Activated T-helper 1 cell treated with anti-CD3 and anti-CD28 coated beads, Interleukin-12 subunit alpha, Interleukin-12 subunit beta, Interleukin-2, Interleukin-4 antibody, amounts not matched to agents 30 ng/mL and 10 ng/mL and 1 ng/mL, durations not matched to agents 14 hours and 24 hours and 36 hours (primary cell): Measurements from ENCODE around the gene IRF1. TPM values are rescaled to one million over a fixed set of nuclear protein-coding genes. Genes with fewer than 3 reads are reported as not detected.

Experiments
- DNase-seq: peaks from one replicate; pipeline ENCODE4 v3.0.0; 2021; ENCODE audit warnings: low spot score
- H3K27ac Mint-ChIP-seq: one replicate; pipeline ENCODE4 v1.8.0; 2021; ENCODE audit warnings: mild to moderate bottlenecking, mixed read lengths
- H3K27me3 Mint-ChIP-seq: one replicate; pipeline ENCODE4 v1.8.0; 2022; ENCODE audit warnings: mild to moderate bottlenecking, moderate library complexity, mixed read lengths; ENCODE audit not compliant: insufficient read depth
- H3K36me3 Mint-ChIP-seq: one replicate; pipeline ENCODE4 v1.8.0; 2021; ENCODE audit warnings: low read depth, mixed read lengths
- H3K4me1 Mint-ChIP-seq: one replicate; pipeline ENCODE4 v1.8.0; 2021; ENCODE audit warnings: low read depth, mixed read lengths
- H3K4me3 Mint-ChIP-seq: one replicate; pipeline ENCODE4 v1.8.0; 2021; ENCODE audit warnings: mild to moderate bottlenecking, moderate library complexity, mixed read lengths
- H3K9me3 Mint-ChIP-seq: one replicate; pipeline ENCODE4 v1.8.0; 2021; ENCODE audit warnings: mixed read lengths
- intact Hi-C: fragments of 100-400 bp; cut with micrococcal nuclease; formaldehyde crosslinking; loops from one replicate; pipeline ENCODE4 v1.15.1; 2024
- total RNA-seq: library from RNA; stranded (reverse); gene quantifications from 2 replicates; pipeline ENCODE4 v1.2.3, GENCODE V29; 2022

Gene IRF1
- total RNA-seq, 1 donor from 2014 or later = 198 TPM

DNA sequence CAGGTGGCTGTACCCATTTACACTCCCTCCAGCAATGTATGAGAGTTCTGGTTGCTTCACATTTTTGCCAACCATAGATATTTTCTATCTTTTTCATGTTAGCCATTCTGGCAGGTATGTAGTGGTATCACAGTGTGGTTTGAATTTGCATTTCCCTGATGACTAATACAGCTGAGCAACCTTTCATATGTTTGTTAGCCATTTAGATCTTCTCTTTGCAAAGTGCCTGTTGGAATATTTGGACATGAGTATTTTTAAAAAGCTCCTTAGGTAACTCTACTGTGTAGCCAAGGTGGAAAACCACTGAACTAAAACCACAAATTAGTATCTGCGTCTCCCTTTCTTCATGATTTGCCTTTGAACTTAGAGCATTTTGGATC lies 31.9 kb downstream of the IRF1 start:
- Mint-ChIP-seq H3K4me3 (peak overlapping the region; percentile 32), H3K36me3 (peaks cover 32% of the 10 kb centered on the region), H3K9me3 (no peaks in the 10 kb centered on the region), H3K27me3 (no peaks in the 10 kb centered on the region), H3K4me1 (peaks cover 97% of the 10 kb centered on the region), H3K27ac (peak overlapping the region; percentile 99)
- no peak for DNase-seq
- intact Hi-C loops = loop anchor here (1.0 to 10.0 kb wide), 5 partner anchors 8 to 164 kb away; partner anchors contain the start of genes IRF1 and SLC22A4

DNA sequence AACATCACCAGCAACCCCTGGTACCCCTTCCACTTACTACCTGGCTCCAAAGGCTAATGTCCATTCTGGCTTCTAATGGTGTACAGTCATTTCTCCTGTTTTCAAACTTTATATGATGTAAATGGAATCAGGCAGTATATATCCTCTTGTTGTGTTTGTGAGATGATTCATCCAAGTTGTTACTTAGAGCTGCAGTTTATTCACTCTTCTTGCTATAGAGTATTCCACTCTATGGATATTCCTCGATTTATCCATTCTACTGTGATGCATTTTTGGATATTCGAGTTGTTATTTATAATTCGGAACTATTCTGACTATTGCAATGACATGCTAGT lies 32.4 kb downstream of the IRF1 start:
- intact Hi-C loops = loop anchor here (1.0 to 10.0 kb wide), 5 partner anchors 8 to 163 kb away; partner anchors contain the start of genes IRF1 and SLC22A4
- H3K9me3 Mint-ChIP-seq = no peaks in the 10 kb centered on the region
- H3K4me1 Mint-ChIP-seq = peaks cover 97% of the 10 kb centered on the region
- H3K27ac Mint-ChIP-seq = peak overlapping the region; percentile 99
- no peak for DNase-seq
- peak overlapping the region; percentile 27 for H3K4me3 Mint-ChIP-seq
- H3K27me3 Mint-ChIP-seq = no peaks in the 10 kb centered on the region
- peaks cover 37% of the 10 kb centered on the region for H3K36me3 Mint-ChIP-seq

DNA sequence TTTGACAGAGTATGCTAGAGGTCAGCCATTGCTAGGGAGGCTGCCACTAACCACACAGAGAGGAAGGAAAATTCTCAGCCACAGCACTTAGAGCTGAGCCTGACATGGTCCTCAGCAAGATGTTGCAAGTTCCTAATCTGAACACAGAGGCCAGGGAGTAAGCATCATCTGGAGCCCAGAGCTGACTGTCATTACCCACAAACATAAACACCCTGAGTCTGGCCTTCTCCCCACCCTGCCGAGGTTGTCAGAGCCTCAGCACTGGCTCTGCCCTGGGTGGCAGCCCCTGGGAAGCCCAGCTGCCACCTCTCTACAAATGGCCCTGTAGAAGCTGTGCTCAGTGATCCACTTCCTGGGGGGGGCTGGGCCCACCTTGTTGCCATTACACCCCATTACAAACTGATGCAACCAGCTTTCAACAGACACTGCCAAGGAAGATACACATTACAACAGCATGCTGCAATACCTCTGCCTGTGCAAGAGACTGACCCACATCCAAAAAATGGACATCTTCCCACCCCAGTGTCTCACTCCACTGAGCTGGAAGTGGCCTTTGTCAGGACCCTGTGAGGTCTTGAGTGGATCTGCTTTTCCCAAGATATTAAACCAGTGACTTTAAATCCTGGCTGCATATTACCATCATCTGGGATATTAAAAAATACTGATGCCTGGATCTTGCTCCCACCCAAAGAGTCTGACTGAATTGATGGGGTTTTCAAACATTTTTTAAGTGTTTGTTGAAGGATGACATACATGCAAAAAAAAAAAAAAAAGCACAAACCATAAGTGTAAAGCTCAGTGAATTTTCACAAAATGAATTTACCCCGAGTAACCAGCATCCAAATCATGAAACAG lies 33.0 kb downstream of the IRF1 start:
- H3K36me3 Mint-ChIP-seq = peaks cover 43% of the 10 kb centered on the region
- intact Hi-C loops = loop anchor here (1.0 to 10.0 kb wide), 7 partner anchors 9 to 163 kb away; partner anchors contain the start of genes IRF1 and SLC22A4
- no peak for DNase-seq
- peak overlapping the region; percentile 99 for H3K27ac Mint-ChIP-seq
- H3K27me3 Mint-ChIP-seq = no peaks in the 10 kb centered on the region
- H3K4me1 Mint-ChIP-seq = peaks cover 97% of the 10 kb centered on the region
- H3K9me3 Mint-ChIP-seq = no peaks in the 10 kb centered on the region
- H3K4me3 Mint-ChIP-seq = peak overlapping the region; percentile 69

DNA sequence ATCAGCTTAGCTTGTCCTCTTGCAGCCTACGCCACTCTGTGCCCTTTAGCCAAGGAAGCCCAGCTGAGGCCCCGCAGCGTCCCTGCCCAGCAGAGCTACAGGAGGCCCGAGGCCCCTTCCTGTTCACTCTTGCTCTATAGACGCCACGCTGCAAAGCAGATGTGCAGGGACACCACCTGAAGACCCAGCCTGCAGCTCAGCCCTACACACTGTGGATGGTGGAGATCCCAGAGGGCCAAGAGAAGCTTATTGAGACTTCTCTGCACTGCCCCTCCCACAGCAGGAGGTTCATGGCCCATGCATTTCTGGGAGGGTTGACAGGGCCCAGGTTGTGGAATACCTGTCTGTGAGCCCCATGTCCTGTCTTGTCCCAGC lies 33.6 kb downstream of the IRF1 start:
- H3K9me3 Mint-ChIP-seq = no peaks in the 10 kb centered on the region
- H3K27me3 Mint-ChIP-seq = no peaks in the 10 kb centered on the region
- peaks cover 45% of the 10 kb centered on the region for H3K36me3 Mint-ChIP-seq
- DNase-seq = no peak
- peak overlapping the region; percentile 69 for H3K4me3 Mint-ChIP-seq
- intact Hi-C loops = loop anchor here (1.0 to 10.0 kb wide), 4 partner anchors 13 to 162 kb away; partner anchors contain the start of gene SLC22A4
- peaks cover 98% of the 10 kb centered on the region for H3K4me1 Mint-ChIP-seq
- H3K27ac Mint-ChIP-seq = peak overlapping the region; percentile 99

DNA sequence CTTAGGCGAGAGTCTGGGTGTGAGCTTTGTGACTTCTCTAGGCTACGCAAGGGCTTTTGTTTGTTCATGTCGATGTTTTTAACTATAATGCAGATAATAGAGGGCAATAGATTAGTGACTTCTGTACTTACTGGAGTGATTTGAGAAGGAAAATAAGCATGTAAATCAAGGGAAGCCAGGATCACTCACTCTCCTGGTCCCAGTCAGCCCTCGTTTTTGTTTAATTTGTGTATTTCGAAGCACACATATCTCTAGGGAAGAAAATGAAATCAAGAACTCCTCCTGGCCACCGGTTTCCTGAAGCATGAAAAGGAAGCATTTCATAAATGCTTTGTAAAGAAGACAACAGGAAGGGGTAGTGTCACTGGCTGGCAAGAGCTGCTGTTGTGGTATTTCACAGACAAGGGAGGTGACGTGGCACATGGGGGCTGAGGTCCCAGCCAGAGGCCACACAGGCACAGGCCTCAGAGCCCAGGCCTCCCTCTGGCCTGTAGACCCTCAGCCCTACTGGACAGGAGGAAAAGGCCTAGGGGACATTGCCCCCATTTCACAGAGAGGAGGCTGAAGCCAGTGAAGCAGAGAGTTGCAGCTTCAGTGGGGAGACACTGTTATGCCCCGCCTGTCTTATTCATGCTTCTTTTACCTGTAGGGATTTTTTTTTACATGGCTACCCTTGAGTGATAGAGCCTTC lies 34.1 kb downstream of the IRF1 start:
- Mint-ChIP-seq H3K36me3 (peaks cover 42% of the 10 kb centered on the region), H3K27me3 (no peaks in the 10 kb centered on the region), H3K9me3 (no peaks in the 10 kb centered on the region), H3K4me1 (peaks cover 94% of the 10 kb centered on the region), H3K27ac (peak overlapping the region; percentile 99), H3K4me3 (peak overlapping the region; percentile 69)
- peak; percentile 63 for DNase-seq
- intact Hi-C loops = loop anchor here (1.0 to 10.0 kb wide), 3 partner anchors 12 to 162 kb away; partner anchors contain the start of gene SLC22A4

DNA sequence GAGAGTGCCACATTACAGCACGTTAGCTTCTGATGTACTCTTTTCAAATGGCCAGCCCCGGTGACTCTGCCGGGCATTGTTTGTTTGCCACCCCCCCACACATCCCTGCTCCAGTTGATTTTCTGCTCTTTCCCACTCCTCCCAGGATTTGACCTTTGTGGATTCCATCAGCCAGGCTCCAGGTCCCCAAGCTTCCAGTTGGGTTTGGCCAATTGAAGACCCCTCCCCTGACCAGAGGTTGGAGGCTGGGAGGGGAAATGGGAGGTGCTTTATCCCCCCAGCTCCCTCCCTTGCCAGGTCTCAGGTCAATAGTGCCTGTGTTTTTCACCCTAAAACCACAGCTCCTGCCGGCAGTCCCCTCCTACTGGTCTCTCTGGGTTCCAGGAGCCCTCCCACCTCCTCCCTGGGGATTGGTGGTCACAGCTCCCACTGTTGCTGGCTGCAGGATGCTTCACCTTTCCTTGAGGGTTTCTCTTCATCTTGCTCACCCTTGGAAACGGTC lies 34.9 kb downstream of the IRF1 start:
- Mint-ChIP-seq H3K4me1 (peaks cover 86% of the 10 kb centered on the region), H3K36me3 (peaks cover 43% of the 10 kb centered on the region), H3K27ac (peak overlapping the region; percentile 99), H3K9me3 (no peaks in the 10 kb centered on the region), H3K27me3 (no peaks in the 10 kb centered on the region), H3K4me3 (peak overlapping the region; percentile 69)
- intact Hi-C loops = loop anchor here (1.0 to 10.0 kb wide), 3 partner anchors 11 to 161 kb away; partner anchors contain the start of gene SLC22A4
- no peak for DNase-seq

DNA sequence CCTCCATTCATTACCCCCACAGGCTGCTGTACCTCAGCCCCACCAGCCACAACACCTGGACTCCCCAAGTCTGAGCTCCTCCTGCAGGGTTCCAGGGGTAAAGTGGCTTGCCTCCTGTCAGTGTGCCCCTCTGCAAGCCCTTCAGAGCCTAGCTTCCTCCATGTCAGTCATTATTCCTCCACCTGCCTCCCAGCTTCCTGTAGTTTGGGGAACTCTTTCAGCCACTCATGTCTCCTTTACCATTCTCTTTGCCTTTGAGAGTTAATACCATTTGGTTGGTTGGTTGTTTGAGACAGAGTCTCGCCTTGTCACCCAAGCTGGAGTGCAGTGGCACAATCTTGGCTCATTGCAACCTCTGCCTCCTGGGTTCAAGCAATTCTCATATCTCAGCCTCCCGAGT lies 36.2 kb downstream of the IRF1 start:
- intact Hi-C loops = loop anchor here (10.0 kb wide), 1 partner anchor 160 kb away; the partner anchor contains the start of gene SLC22A4
- no peak overlapping the region for H3K4me3 Mint-ChIP-seq
- H3K9me3 Mint-ChIP-seq = no peaks in the 10 kb centered on the region
- H3K36me3 Mint-ChIP-seq = peaks cover 41% of the 10 kb centered on the region
- H3K4me1 Mint-ChIP-seq = peaks cover 73% of the 10 kb centered on the region
- no peak for DNase-seq
- no peaks in the 10 kb centered on the region for H3K27me3 Mint-ChIP-seq
- peak overlapping the region; percentile 44 for H3K27ac Mint-ChIP-seq

DNA sequence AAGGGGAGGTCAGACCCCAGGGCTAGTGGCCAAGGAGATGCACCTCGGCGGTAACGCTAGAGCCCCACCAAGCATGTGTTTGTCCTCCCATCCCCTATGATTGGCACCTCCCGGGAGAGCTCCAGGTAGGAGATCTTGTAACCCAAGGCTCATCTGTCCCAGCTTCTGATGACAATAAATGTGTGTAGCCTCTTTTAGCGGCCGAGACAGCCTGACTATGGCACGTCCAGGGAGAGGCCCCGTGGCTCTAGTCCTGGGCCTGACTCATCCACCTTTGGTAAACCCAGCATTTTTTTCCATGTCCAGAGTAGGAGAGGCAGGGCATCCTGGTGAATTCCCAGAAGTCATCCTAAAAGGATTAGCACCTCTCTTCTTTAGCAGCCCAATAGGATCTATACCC lies 39.2 kb downstream of the IRF1 start:
- no peak for DNase-seq
- H3K4me3 Mint-ChIP-seq = no peak overlapping the region
- peaks cover 52% of the 10 kb centered on the region for H3K36me3 Mint-ChIP-seq
- H3K9me3 Mint-ChIP-seq = peaks cover 6% of the 10 kb centered on the region
- intact Hi-C loops = loop anchor here (10.0 kb wide), 1 partner anchor 157 kb away; the partner anchor contains the start of gene SLC22A4
- no peaks in the 10 kb centered on the region for H3K27me3 Mint-ChIP-seq
- no peak overlapping the region for H3K27ac Mint-ChIP-seq
- H3K4me1 Mint-ChIP-seq = peaks cover 66% of the 10 kb centered on the region

DNA sequence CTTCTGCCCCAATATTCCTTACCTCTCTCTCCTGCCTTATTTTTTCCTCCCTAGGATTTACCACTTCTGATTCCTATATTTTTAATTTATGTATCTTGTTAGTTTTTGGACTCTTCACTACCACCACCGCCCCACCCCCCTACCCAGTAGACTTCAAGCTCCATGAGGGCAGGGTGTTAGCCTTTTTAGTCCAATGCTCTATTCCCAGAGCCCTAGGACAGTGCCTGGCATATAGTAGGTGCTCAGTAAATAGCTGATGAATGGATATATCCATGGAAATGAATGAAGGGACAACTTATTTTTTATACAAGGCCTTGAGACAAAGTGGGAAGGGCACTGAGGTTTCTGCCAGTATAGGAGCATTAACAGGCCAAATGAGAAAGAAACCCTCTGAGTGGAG lies 41.5 kb downstream of the IRF1 start:
- H3K4me1 Mint-ChIP-seq = peaks cover 65% of the 10 kb centered on the region

DNA sequence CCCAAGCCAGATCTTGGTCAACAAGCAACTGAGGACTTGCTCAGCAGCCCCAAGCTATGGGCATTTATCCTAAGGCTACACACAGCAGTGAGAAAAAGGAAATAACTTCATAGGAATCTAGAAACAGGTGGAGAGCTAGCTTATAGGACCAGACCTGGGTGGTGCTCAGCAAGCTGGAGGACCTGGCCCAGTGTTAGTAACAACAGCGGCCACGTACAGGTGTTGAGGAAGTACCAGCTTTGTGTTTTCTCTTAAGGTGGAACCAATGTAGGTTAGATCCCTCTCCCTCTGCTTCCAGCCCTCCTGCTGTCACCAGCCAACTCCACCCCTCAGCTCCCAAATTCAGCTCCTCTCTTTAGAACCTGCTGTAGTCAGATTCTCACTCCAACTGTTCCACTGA lies 43.4 kb downstream of the IRF1 start:
- DNase-seq = no peak
- Mint-ChIP-seq H3K9me3 (peaks cover 6% of the 10 kb centered on the region), H3K4me3 (no peak overlapping the region), H3K27me3 (no peaks in the 10 kb centered on the region), H3K27ac (no peak overlapping the region), H3K36me3 (peaks cover 48% of the 10 kb centered on the region), H3K4me1 (peaks cover 65% of the 10 kb centered on the region)
- intact Hi-C loops = no loop called here

More for the DNA sequence above, 41.5 kb downstream of the IRF1 start:
- intact Hi-C loops = no loop called here
- peaks cover 53% of the 10 kb centered on the region for H3K36me3 Mint-ChIP-seq
- DNase-seq = no peak
- H3K4me3 Mint-ChIP-seq = no peak overlapping the region
- H3K27ac Mint-ChIP-seq = peak overlapping the region; percentile 38
- no peaks in the 10 kb centered on the region for H3K27me3 Mint-ChIP-seq
- H3K9me3 Mint-ChIP-seq = peaks cover 6% of the 10 kb centered on the region

DNA sequence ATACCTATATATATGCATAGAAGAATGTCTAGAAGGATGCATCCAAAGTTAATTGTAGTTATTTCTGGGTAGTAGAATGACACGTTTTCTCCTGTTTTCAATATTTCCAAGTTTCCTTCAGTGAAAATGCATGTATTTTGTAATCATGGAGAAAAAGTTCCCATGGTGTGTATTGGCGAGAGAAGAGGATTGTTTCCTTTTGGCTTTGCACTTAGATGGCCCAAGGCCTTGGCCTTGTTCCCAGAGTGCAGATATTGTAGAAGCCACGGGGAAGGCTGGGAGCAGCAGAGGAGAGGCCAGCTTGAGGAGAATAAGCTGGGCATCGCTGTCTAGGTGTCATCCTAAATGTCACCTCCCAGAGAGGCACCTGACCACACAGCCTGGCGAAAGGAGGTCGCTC lies 44.0 kb downstream of the IRF1 start:
- peaks cover 48% of the 10 kb centered on the region for H3K36me3 Mint-ChIP-seq
- H3K9me3 Mint-ChIP-seq = peaks cover 6% of the 10 kb centered on the region
- no peak overlapping the region for H3K4me3 Mint-ChIP-seq
- intact Hi-C loops = no loop called here
- peaks cover 70% of the 10 kb centered on the region for H3K4me1 Mint-ChIP-seq
- no peak for DNase-seq
- no peak overlapping the region for H3K27ac Mint-ChIP-seq
- H3K27me3 Mint-ChIP-seq = no peaks in the 10 kb centered on the region

DNA sequence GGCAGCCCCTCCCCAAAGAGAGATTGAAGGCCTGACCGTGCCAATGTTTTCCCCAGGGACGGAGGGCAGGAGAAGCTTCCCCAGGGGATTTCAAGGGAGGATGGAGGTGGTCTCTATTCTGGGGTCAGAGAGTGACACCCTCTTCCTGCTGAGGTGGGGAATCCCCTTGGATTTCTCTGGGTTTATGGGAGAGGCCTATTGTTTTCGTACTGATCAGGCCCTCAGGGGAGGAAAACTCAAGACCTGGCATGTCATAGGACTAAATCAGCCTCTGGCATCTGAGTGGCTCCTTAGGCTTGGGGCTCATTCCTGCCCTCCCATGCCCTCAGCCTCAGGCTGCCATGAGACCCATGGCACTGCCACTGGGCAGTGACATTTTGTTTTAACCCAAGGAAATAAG lies 44.6 kb downstream of the IRF1 start:
- DNase-seq = no peak
- no peak overlapping the region for H3K4me3 Mint-ChIP-seq
- H3K36me3 Mint-ChIP-seq = peaks cover 46% of the 10 kb centered on the region
- intact Hi-C loops = no loop called here
- H3K9me3 Mint-ChIP-seq = peaks cover 6% of the 10 kb centered on the region
- no peaks in the 10 kb centered on the region for H3K27me3 Mint-ChIP-seq
- peaks cover 73% of the 10 kb centered on the region for H3K4me1 Mint-ChIP-seq
- peak overlapping the region; percentile 41 for H3K27ac Mint-ChIP-seq

DNA sequence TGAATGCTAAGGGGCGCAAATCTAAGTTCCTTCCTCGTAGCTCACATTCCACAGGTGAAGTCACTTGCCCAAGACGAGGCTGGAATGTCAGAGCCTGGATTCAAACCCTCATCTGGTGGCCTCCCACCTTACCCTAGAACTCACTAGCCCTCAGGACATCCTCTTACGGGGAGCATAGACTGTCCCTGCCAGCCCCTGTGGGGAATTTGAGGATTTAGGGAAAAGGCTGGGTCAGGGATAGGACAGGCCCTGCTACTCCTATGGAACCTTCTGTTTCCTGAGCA lies 45.0 kb downstream of the IRF1 start:
- Mint-ChIP-seq H3K27ac (no peak overlapping the region), H3K4me1 (peaks cover 76% of the 10 kb centered on the region), H3K36me3 (peaks cover 45% of the 10 kb centered on the region), H3K9me3 (peaks cover 6% of the 10 kb centered on the region), H3K27me3 (no peaks in the 10 kb centered on the region), H3K4me3 (no peak overlapping the region)
- DNase-seq = no peak
- intact Hi-C loops = no loop called here
